ENCODE measurements around the gene UCK2. TPM values are rescaled to one million over a fixed set of nuclear protein-coding genes. Genes with fewer than 3 reads are reported as not detected.

UCK2 gene
- total and polyA plus RNA-seq, 9 of the 15 experiments (the other 6 are each of a cell fraction or from before 2014, with no cell fraction given) = 71.6 to 145 (median 95.8) TPM

DNA sequence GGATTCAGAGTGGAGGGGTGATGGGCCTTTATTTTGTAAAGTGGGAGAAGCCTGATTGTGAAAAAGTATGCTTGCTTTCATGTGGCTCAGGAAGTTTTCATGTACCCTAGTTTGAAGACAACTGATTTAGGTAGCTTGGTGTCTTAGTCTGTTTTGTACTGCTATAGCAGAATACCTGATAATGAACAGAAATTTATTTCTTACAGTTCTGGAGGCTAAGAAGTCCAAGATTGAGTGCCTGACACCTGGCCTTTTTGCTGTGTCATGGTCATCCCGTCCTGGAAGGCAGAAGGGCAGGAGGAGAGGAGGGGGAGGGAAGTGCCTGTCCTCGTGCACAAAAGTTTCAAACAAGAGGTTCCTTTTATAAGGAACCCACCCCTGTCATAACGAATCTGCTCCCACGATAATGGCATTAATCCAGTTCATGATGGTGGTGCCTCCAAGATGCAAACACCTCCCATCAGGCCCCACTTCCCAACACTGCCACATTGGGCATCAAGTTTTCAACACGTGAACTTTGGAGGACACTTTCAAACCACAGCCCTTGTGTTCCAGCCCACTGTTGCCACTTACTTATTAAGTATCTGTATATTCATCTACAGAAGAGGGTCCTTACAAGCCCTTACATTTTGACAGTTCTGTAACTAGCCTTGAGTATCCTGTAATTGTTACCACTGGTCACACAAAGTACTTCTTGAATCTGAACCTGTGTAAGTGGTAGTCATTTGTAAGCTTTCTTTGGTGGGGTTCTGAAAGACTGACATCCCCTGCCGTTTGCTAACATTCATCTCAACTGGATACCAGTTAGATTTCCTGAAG, 9.5 kb downstream of the UCK2 start (continued):
- TF ChIP-seq MTA3 (IDR thresholded peaks at IDR 0.05; ENCODE audit: borderline replicate concordance) = 0 out of 2 replicates have a peak, but pooled peaks have one; percentile 40
- TF ChIP-seq, protein P1, sequence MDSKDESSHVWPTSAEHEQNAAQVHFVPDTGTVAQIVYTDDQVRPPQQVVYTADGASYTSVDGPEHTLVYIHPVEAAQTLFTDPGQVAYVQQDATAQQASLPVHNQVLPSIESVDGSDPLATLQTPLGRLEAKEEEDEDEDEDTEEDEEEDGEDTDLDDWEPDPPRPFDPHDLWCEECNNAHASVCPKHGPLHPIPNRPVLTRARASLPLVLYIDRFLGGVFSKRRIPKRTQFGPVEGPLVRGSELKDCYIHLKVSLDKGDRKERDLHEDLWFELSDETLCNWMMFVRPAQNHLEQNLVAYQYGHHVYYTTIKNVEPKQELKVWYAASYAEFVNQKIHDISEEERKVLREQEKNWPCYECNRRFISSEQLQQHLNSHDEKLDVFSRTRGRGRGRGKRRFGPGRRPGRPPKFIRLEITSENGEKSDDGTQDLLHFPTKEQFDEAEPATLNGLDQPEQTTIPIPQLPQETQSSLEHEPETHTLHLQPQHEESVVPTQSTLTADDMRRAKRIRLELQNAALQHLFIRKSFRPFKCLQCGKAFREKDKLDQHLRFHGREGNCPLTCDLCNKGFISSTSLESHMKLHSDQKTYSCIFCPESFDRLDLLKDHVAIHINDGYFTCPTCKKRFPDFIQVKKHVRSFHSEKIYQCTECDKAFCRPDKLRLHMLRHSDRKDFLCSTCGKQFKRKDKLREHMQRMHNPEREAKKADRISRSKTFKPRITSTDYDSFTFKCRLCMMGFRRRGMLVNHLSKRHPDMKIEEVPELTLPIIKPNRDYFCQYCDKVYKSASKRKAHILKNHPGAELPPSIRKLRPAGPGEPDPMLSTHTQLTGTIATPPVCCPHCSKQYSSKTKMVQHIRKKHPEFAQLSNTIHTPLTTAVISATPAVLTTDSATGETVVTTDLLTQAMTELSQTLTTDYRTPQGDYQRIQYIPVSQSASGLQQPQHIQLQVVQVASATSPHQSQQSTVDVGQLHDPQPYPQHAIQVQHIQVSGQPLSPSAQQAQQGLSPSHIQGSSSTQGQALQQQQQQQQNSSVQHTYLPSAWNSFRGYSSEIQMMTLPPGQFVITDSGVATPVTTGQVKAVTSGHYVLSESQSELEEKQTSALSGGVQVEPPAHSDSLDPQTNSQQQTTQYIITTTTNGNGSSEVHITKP (IDR thresholded peaks at IDR 0.05; ENCODE audit: partially characterized antibody) = peak; percentile 3
- TF ChIP-seq HNRNPH1 (optimal IDR thresholded peaks at IDR 0.05; ENCODE audit: low read depth, low read length) = no peak
- TF ChIP-seq, protein P2, sequence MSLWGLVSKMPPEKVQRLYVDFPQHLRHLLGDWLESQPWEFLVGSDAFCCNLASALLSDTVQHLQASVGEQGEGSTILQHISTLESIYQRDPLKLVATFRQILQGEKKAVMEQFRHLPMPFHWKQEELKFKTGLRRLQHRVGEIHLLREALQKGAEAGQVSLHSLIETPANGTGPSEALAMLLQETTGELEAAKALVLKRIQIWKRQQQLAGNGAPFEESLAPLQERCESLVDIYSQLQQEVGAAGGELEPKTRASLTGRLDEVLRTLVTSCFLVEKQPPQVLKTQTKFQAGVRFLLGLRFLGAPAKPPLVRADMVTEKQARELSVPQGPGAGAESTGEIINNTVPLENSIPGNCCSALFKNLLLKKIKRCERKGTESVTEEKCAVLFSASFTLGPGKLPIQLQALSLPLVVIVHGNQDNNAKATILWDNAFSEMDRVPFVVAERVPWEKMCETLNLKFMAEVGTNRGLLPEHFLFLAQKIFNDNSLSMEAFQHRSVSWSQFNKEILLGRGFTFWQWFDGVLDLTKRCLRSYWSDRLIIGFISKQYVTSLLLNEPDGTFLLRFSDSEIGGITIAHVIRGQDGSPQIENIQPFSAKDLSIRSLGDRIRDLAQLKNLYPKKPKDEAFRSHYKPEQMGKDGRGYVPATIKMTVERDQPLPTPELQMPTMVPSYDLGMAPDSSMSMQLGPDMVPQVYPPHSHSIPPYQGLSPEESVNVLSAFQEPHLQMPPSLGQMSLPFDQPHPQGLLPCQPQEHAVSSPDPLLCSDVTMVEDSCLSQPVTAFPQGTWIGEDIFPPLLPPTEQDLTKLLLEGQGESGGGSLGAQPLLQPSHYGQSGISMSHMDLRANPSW (CRISPR knock-in tag; IDR thresholded peaks at IDR 0.05) = no peak
- TF ChIP-seq, protein P3, sequence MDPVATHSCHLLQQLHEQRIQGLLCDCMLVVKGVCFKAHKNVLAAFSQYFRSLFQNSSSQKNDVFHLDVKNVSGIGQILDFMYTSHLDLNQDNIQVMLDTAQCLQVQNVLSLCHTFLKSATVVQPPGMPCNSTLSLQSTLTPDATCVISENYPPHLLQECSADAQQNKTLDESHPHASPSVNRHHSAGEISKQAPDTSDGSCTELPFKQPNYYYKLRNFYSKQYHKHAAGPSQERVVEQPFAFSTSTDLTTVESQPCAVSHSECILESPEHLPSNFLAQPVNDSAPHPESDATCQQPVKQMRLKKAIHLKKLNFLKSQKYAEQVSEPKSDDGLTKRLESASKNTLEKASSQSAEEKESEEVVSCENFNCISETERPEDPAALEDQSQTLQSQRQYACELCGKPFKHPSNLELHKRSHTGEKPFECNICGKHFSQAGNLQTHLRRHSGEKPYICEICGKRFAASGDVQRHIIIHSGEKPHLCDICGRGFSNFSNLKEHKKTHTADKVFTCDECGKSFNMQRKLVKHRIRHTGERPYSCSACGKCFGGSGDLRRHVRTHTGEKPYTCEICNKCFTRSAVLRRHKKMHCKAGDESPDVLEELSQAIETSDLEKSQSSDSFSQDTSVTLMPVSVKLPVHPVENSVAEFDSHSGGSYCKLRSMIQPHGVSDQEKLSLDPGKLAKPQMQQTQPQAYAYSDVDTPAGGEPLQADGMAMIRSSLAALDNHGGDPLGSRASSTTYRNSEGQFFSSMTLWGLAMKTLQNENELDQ (CRISPR knock-in tag; IDR thresholded peaks at IDR 0.05; ENCODE audit: borderline replicate concordance) = no peak
- no peak for TF ChIP-seq PCBP2 (IDR thresholded peaks at IDR 0.05; ENCODE audit: low read depth, low read length, poor library complexity, severe bottlenecking)
- TF ChIP-seq SETDB1 (IDR thresholded peaks at IDR 0.05; ENCODE audit: low read length) = no peak
- no peak for TF ChIP-seq STAT5A (IDR thresholded peaks at IDR 0.05; ENCODE audit: borderline replicate concordance, low read length)

Measured in K562 (cell line).